Astrocyte (in vitro differentiated cells and primary cell): Measurements from ENCODE around the gene PKP3. TPM values are rescaled to one million over a fixed set of nuclear protein-coding genes. Genes with fewer than 3 reads are reported as not detected.

Experiments
- DNase-seq: peaks from one replicate; pipeline ENCODE4 v3.0.0-alpha.2; 2010; ENCODE audit warnings: low read depth
- FAIRE-seq: peaks from 2 replicates; lab custom pipeline; 2011; peaks lifted over from hg19 to GRCh38; lab: Jason Lieb, UNC
- H2AFZ ChIP-seq: 2 replicates; pipeline ENCODE4 v1.6.0; 2012; ENCODE audit warnings: low read depth, low read length, inconsistent platforms
- H3K27ac ChIP-seq: 2 replicates; pipeline ENCODE4 v1.5.1; 2011; ENCODE audit warnings: low read depth, low read length, inconsistent platforms
- H3K27me3 ChIP-seq: 2 replicates; pipeline ENCODE4 v1.6.0; 2011; ENCODE audit warnings: low read length, inconsistent platforms; ENCODE audit not compliant: insufficient read depth
- H3K36me3 ChIP-seq: 2 replicates; pipeline ENCODE4 v1.5.1; 2011; ENCODE audit warnings: low read length, inconsistent platforms; ENCODE audit not compliant: insufficient read depth
- H3K4me1 ChIP-seq: 2 replicates; pipeline ENCODE4 v1.5.1; 2011; ENCODE audit warnings: low read length, inconsistent platforms; ENCODE audit not compliant: insufficient read depth
- H3K4me2 ChIP-seq: 2 replicates; pipeline ENCODE4 v1.6.0; 2012; ENCODE audit warnings: low read length, inconsistent platforms
- H3K4me3 ChIP-seq: 2 replicates; pipeline ENCODE4 v1.5.1; 2011; ENCODE audit warnings: low read depth, mild to moderate bottlenecking, low read length, inconsistent platforms; ENCODE audit not compliant: insufficient read depth
- H3K79me2 ChIP-seq: 2 replicates; pipeline ENCODE4 v1.6.0; 2012; ENCODE audit warnings: mild to moderate bottlenecking, low read length, inconsistent platforms; ENCODE audit not compliant: insufficient read depth
- H3K9ac ChIP-seq: 2 replicates; pipeline ENCODE4 v1.6.0; 2012; ENCODE audit warnings: mild to moderate bottlenecking, low read length, inconsistent platforms
- H3K9me3 ChIP-seq: 2 replicates; pipeline ENCODE4 v1.5.1; 2012; ENCODE audit warnings: low read depth, mild to moderate bottlenecking, low read length, inconsistent platforms; ENCODE audit not compliant: insufficient read depth
- H4K20me1 ChIP-seq: 2 replicates; pipeline ENCODE4 v1.6.0; 2012; ENCODE audit warnings: low read length, inconsistent platforms; ENCODE audit not compliant: insufficient read depth
- H3K27ac Mint-ChIP-seq: one replicate; pipeline ENCODE4 v1.8.0; 2021; ENCODE audit warnings: mild to moderate bottlenecking, mixed read lengths; ENCODE audit not compliant: unreplicated experiment
- H3K27me3 Mint-ChIP-seq: one replicate; pipeline ENCODE4 v1.8.0; 2021; ENCODE audit warnings: low read depth, mixed read lengths; ENCODE audit not compliant: unreplicated experiment
- H3K36me3 Mint-ChIP-seq: one replicate; pipeline ENCODE4 v1.8.0; 2021; ENCODE audit warnings: low read depth, mixed read lengths; ENCODE audit not compliant: unreplicated experiment
- H3K4me1 Mint-ChIP-seq: one replicate; pipeline ENCODE4 v1.8.0; 2021; ENCODE audit warnings: low read depth, mixed read lengths; ENCODE audit not compliant: unreplicated experiment
- H3K4me3 Mint-ChIP-seq: one replicate; pipeline ENCODE4 v1.8.0; 2021; ENCODE audit warnings: mild to moderate bottlenecking, moderate library complexity, mixed read lengths; ENCODE audit not compliant: unreplicated experiment
- H3K9me3 Mint-ChIP-seq: one replicate; pipeline ENCODE4 v1.8.0; 2021; ENCODE audit warnings: mild to moderate bottlenecking, mixed read lengths; ENCODE audit not compliant: unreplicated experiment
- EZH2 ChIP-seq: IDR thresholded peaks from 2 replicates; pipeline ENCODE4 v1.6.1; 2012; ENCODE audit warnings: mild to moderate bottlenecking, low read length, inconsistent platforms; ENCODE audit not compliant: insufficient read depth
- total RNA-seq: library from RNA; stranded (reverse); gene quantifications from 2 replicates; pipeline ENCODE4 v1.2.1, GENCODE V29; 2021
- TF ChIP-seq, protein P1 (sequence below): IDR thresholded peaks from 2 replicates; pipeline ENCODE4 v1.5.1; 2011; ENCODE audit warnings: low read depth, mild to moderate bottlenecking, inconsistent platforms, low read length, moderate library complexity; ENCODE audit not compliant: insufficient read depth

PKP3 gene
- total RNA-seq, 1 donor from 2014 or later, result 2.1 TPM

DNA sequence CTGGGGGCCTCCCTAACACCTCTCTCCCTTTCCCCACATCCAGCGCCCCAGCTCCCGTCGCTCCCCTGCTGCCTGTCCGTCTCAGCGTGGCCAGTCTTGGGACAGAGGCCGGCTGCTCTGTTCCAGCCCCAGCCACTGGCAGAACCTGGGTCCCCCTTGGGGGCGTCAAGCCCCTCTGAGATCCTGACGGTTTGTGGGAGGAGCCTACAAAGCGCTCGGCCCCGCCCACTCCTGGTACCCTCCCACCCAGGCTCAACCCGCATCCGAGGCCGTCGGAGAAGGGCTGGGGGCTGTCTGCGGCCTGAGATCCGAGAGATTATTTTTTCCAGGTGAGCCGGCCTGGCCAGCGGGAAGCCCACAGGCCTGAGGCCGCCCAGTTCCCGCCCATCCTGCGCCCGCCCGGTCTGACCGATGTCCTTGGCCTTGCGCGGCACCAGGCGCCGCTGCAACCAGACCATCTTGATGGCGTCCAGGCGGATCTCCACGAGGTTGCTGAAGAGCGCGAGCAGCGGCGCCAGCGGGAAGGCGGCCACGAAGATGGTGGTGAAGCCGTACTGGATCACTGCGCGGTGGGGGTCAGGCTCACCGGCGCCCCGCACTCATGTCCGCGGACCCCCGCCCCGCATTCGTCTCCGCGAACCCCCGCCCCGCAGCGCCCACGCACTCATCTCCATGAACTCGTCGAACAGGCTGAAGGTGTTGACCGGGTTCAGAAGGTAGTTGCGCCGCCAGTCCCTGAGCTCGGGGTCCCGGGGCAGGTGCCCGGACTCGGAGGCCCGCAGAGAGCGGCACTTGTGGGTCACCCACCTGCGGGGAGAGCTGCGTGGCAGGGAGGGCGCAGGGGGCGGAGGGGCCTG is 26.3 kb downstream of the PKP3 start:
- no peak overlapping the region for H2AFZ ChIP-seq
- H3K79me2 ChIP-seq, result no peaks in the 10 kb centered on the region
- H3K4me3 Mint-ChIP-seq, result no peak overlapping the region
- no peak overlapping the region for H3K27ac Mint-ChIP-seq
- TF ChIP-seq EZH2, result no peak
- TF ChIP-seq, protein P1, sequence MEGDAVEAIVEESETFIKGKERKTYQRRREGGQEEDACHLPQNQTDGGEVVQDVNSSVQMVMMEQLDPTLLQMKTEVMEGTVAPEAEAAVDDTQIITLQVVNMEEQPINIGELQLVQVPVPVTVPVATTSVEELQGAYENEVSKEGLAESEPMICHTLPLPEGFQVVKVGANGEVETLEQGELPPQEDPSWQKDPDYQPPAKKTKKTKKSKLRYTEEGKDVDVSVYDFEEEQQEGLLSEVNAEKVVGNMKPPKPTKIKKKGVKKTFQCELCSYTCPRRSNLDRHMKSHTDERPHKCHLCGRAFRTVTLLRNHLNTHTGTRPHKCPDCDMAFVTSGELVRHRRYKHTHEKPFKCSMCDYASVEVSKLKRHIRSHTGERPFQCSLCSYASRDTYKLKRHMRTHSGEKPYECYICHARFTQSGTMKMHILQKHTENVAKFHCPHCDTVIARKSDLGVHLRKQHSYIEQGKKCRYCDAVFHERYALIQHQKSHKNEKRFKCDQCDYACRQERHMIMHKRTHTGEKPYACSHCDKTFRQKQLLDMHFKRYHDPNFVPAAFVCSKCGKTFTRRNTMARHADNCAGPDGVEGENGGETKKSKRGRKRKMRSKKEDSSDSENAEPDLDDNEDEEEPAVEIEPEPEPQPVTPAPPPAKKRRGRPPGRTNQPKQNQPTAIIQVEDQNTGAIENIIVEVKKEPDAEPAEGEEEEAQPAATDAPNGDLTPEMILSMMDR, result no peak
- FAIRE-seq, result no peak
- peaks cover 25% of the 10 kb centered on the region for H3K27me3 Mint-ChIP-seq
- no peak overlapping the region for H3K4me3 ChIP-seq
- peaks cover 7% of the 10 kb centered on the region for H3K4me1 Mint-ChIP-seq
- no peak overlapping the region for H3K4me2 ChIP-seq
- no peaks in the 10 kb centered on the region for H3K9me3 ChIP-seq
- no peaks in the 10 kb centered on the region for H3K36me3 ChIP-seq
- no peak for DNase-seq
- peaks cover 2% of the 10 kb centered on the region for H3K36me3 Mint-ChIP-seq
- H3K27ac ChIP-seq, result no peak overlapping the region
- peaks cover 4% of the 10 kb centered on the region for H3K9me3 Mint-ChIP-seq
- peaks cover 15% of the 10 kb centered on the region for H3K27me3 ChIP-seq
- no peak overlapping the region for H3K9ac ChIP-seq
- no peaks in the 10 kb centered on the region for H4K20me1 ChIP-seq
- H3K4me1 ChIP-seq, result peaks cover 8% of the 10 kb centered on the region

DNA sequence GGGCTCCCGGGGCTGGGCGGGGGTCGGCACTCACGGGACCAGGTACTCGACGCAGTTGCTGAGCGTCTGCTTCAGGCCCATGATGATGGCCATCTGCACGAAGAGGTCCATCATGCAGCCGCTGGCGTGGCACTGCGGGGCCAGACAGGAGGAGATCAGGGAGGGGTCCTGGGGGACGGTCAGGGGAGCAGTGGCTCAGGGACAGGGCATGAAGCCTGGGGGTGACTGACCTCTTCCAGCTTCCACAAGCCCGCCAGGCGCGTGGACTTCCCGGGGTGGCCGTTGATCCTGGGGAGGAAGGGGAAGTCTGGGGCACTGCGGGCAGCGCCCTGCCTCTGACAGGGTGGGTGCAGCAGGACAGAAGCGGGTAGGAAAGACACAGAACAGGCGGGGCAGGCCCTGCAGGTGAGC is 26.9 kb downstream of the PKP3 start:
- Mint-ChIP-seq H3K27ac (no peak overlapping the region), H3K4me1 (peaks cover 7% of the 10 kb centered on the region), H3K4me3 (no peak overlapping the region), H3K9me3 (peaks cover 4% of the 10 kb centered on the region), H3K27me3 (peaks cover 27% of the 10 kb centered on the region), H3K36me3 (peaks cover 2% of the 10 kb centered on the region)
- H3K27me3 ChIP-seq, result peaks cover 18% of the 10 kb centered on the region
- H4K20me1 ChIP-seq, result no peaks in the 10 kb centered on the region
- no peak overlapping the region for H3K9ac ChIP-seq
- H3K9me3 ChIP-seq, result no peaks in the 10 kb centered on the region
- no peak overlapping the region for H3K4me2 ChIP-seq
- no peaks in the 10 kb centered on the region for H3K79me2 ChIP-seq
- TF ChIP-seq, protein P1, result no peak
- TF ChIP-seq EZH2, result no peak
- H3K4me1 ChIP-seq, result peaks cover 3% of the 10 kb centered on the region
- no peak for DNase-seq
- H3K27ac ChIP-seq, result no peak overlapping the region
- H3K36me3 ChIP-seq, result no peaks in the 10 kb centered on the region
- FAIRE-seq, result no peak
- no peak overlapping the region for H2AFZ ChIP-seq
- H3K4me3 ChIP-seq, result no peak overlapping the region

DNA sequence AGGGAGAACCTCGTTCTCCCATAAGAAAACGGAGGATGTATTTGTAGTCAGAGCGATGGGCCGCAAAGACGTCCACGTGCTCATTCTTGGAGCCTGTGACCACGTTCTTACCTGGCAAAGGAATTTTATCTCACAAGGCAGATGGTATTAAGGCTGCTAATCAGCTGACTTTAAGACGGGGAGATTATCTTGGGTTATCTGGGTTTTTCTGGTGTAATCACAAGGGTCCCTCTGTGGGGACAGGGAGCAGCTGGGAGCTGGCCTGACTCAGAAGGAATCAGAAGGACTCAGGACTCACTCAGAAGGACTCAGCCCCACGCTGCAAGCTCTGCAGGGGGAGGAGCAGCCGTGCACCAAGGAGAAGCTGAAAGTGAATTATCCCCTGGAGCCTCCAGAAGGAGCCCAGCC is 28.2 kb downstream of the PKP3 start:
- H3K27ac Mint-ChIP-seq, result no peak overlapping the region
- H2AFZ ChIP-seq, result no peak overlapping the region
- no peak overlapping the region for H3K4me3 Mint-ChIP-seq

More for the DNA sequence above, 28.2 kb downstream of the PKP3 start:
- Histone ChIP-seq H4K20me1 (no peaks in the 10 kb centered on the region), H3K4me1 (no peaks in the 10 kb centered on the region), H3K27me3 (peaks cover 18% of the 10 kb centered on the region), H3K27ac (no peak overlapping the region), H3K4me3 (no peak overlapping the region), H3K4me2 (no peak overlapping the region), H3K9ac (no peak overlapping the region), H3K9me3 (no peaks in the 10 kb centered on the region), H3K36me3 (no peaks in the 10 kb centered on the region), H3K79me2 (no peaks in the 10 kb centered on the region)
- Mint-ChIP-seq H3K27me3 (peaks cover 25% of the 10 kb centered on the region), H3K9me3 (peaks cover 4% of the 10 kb centered on the region), H3K4me1 (peaks cover 5% of the 10 kb centered on the region), H3K36me3 (peaks cover 2% of the 10 kb centered on the region)
- DNase-seq (no peak), FAIRE-seq (no peak)
- no peak for TF ChIP-seq EZH2
- TF ChIP-seq, protein P1, result no peak
